Kidney epithelial cell (primary cell): ENCODE measurements around the gene EPHA8. TPM values are rescaled to one million over a fixed set of nuclear protein-coding genes. Genes with fewer than 3 reads are reported as not detected.

ENCODE experiments used
- DNase-seq: peaks from one replicate; pipeline ENCODE4 v3.0.0-alpha.2; 2010; ENCODE audit warnings: low read depth
- H3K27me3 ChIP-seq: 2 replicates; pipeline ENCODE4 v1.6.0; 2011; ENCODE audit warnings: low read length; ENCODE audit not compliant: control insufficient read depth, insufficient read depth
- H3K36me3 ChIP-seq: 2 replicates; pipeline ENCODE4 v1.5.1; 2011; ENCODE audit warnings: low read length; ENCODE audit not compliant: control insufficient read depth, insufficient read depth
- H3K4me3 ChIP-seq: 2 replicates; pipeline ENCODE4 v1.5.1; 2011; ENCODE audit warnings: low read depth, mild to moderate bottlenecking, control low read depth, low read length
- CTCF ChIP-seq: IDR thresholded peaks from 2 replicates; pipeline ENCODE4 v1.5.1; 2011; ENCODE audit warnings: mild to moderate bottlenecking, moderate library complexity, low read length, control low read depth, inconsistent platforms; ENCODE audit not compliant: insufficient read depth, poor library complexity, severe bottlenecking
- total RNA-seq: library from RNA; depleted of rRNA; stranded (reverse); fragments of >200 nt; gene quantifications from 2 replicates; pipeline ENCODE4 v1.2.3, GENCODE V29; 2015

The EPHA8 gene
- total RNA-seq, 1 donor from 2014 or later: not detected

- DNase-seq: no peak
- Histone ChIP-seq H3K4me3 (no peak overlapping the region), H3K36me3 (no peaks in the 10 kb centered on the region), H3K27me3 (peaks cover 54% of the 10 kb centered on the region)
- TF ChIP-seq CTCF: no peak
These were observed 34.7 kb downstream of the EPHA8 start for GRCh38 chr1:22597996-22598395.

GRCh38 chr1:22598736-22599135, 35.4 kb downstream of the EPHA8 start:
- TF ChIP-seq CTCF: no peak
- no peak overlapping the region for H3K4me3 ChIP-seq
- no peaks in the 10 kb centered on the region for H3K36me3 ChIP-seq
- peaks cover 48% of the 10 kb centered on the region for H3K27me3 ChIP-seq
- DNase-seq: no peak

- H3K36me3 ChIP-seq: no peaks in the 10 kb centered on the region
- DNase-seq: no peak
- no peak for TF ChIP-seq CTCF
- no peak overlapping the region for H3K4me3 ChIP-seq
- peaks cover 47% of the 10 kb centered on the region for H3K27me3 ChIP-seq
These were observed 37.0 kb downstream of the EPHA8 start for GRCh38 chr1:22600071-22600816.

GRCh38 chr1:22600817-22601605, 37.7 kb downstream of the EPHA8 start:
- no peak for DNase-seq
- peaks cover 45% of the 10 kb centered on the region for H3K27me3 ChIP-seq
- no peaks in the 10 kb centered on the region for H3K36me3 ChIP-seq
- no peak for TF ChIP-seq CTCF
- no peak overlapping the region for H3K4me3 ChIP-seq

GRCh38 chr1:22601610-22602009, 38.3 kb downstream of the EPHA8 start:
- TF ChIP-seq CTCF: no peak
- DNase-seq: no peak
- Histone ChIP-seq H3K4me3 (no peak overlapping the region), H3K27me3 (peaks cover 46% of the 10 kb centered on the region), H3K36me3 (no peaks in the 10 kb centered on the region)
